ENCODE data around the gene FOXN3.

DNA sequence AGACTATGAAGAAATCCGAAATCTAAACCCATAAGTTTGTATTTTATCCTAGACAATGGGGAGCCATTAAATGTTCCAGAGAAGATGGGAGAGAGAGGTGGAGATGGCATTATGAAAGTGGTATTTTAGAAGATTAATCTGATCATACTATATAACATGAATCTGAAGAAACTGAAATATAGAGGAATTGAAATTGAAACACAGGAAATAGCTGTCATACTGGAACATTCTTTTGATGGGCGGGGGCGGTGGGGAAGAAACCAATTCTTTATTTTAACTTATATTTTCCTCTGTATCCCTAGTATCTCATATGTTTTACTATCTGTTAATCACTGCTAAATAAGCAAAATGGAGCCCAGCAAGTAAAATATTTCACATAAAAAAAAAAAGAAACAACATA is 27.0 kb upstream of the FOXN3 start:
- TF ChIP-seq, protein P1, sequence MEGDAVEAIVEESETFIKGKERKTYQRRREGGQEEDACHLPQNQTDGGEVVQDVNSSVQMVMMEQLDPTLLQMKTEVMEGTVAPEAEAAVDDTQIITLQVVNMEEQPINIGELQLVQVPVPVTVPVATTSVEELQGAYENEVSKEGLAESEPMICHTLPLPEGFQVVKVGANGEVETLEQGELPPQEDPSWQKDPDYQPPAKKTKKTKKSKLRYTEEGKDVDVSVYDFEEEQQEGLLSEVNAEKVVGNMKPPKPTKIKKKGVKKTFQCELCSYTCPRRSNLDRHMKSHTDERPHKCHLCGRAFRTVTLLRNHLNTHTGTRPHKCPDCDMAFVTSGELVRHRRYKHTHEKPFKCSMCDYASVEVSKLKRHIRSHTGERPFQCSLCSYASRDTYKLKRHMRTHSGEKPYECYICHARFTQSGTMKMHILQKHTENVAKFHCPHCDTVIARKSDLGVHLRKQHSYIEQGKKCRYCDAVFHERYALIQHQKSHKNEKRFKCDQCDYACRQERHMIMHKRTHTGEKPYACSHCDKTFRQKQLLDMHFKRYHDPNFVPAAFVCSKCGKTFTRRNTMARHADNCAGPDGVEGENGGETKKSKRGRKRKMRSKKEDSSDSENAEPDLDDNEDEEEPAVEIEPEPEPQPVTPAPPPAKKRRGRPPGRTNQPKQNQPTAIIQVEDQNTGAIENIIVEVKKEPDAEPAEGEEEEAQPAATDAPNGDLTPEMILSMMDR (IDR thresholded peaks at IDR 0.05) = no peak
- TF ChIP-seq POLR2A (IDR thresholded peaks at IDR 0.05) = no peak
